ENCODE results near the gene YIF1A.

The YIF1A gene

GRCh38 chr11:66315921-66316811 lies 27.2 kb upstream of the YIF1A start:
- peaks cover 2% of the 10 kb centered on the region for H3K4me1 ChIP-seq
- no peaks in the 10 kb centered on the region for H3K79me2 ChIP-seq
- no peak for TF ChIP-seq CTCF (IDR thresholded peaks at IDR 0.05)
- H3K4me2 ChIP-seq (ENCODE audit: low read length), result no peak overlapping the region
- H3K27ac ChIP-seq, result no peak overlapping the region
- H3K27me3 ChIP-seq (ENCODE audit: control insufficient read depth, insufficient read depth, low read length), result no peaks in the 10 kb centered on the region
- H3K9ac ChIP-seq, result no peak overlapping the region
- no peak overlapping the region for H3K4me3 ChIP-seq (ENCODE audit: low read depth, low read length)
- no peak overlapping the region for H2AFZ ChIP-seq
- no peaks in the 10 kb centered on the region for H3K36me3 ChIP-seq (ENCODE audit: control insufficient read depth, insufficient read depth, low read length)
- H3K9me3 ChIP-seq (ENCODE audit: control insufficient read depth, low read length), result no peaks in the 10 kb centered on the region

GRCh38 chr11:66315498-66315885 lies 26.5 kb upstream of the YIF1A start:
- Histone ChIP-seq H3K9me3 (ENCODE audit: control insufficient read depth, low read length) (no peaks in the 10 kb centered on the region), H3K4me2 (ENCODE audit: low read length) (no peak overlapping the region), H3K27ac (no peak overlapping the region), H3K4me1 (peaks cover 2% of the 10 kb centered on the region), H3K36me3 (ENCODE audit: control insufficient read depth, insufficient read depth, low read length) (no peaks in the 10 kb centered on the region), H3K27me3 (ENCODE audit: control insufficient read depth, insufficient read depth, low read length) (no peaks in the 10 kb centered on the region), H2AFZ (no peak overlapping the region), H3K79me2 (no peaks in the 10 kb centered on the region), H3K9ac (no peak overlapping the region), H3K4me3 (ENCODE audit: low read depth, low read length) (no peak overlapping the region)
- no peak for TF ChIP-seq CTCF (IDR thresholded peaks at IDR 0.05)

- Histone ChIP-seq H3K27me3 (ENCODE audit: control insufficient read depth, insufficient read depth, low read length) (no peaks in the 10 kb centered on the region), H3K9ac (no peak overlapping the region), H3K4me2 (ENCODE audit: low read length) (no peak overlapping the region), H2AFZ (no peak overlapping the region), H3K4me1 (peaks cover 2% of the 10 kb centered on the region), H3K27ac (no peak overlapping the region), H3K9me3 (ENCODE audit: control insufficient read depth, low read length) (no peaks in the 10 kb centered on the region), H3K36me3 (ENCODE audit: control insufficient read depth, insufficient read depth, low read length) (no peaks in the 10 kb centered on the region), H3K4me3 (ENCODE audit: low read depth, low read length) (no peak overlapping the region), H3K79me2 (no peaks in the 10 kb centered on the region)
- no peak for TF ChIP-seq CTCF (IDR thresholded peaks at IDR 0.05)
Measured at GRCh38 chr11:66314561-66315497, 25.9 kb upstream of the YIF1A start.

- H3K27ac ChIP-seq, result no peak overlapping the region
- peaks cover 2% of the 10 kb centered on the region for H3K4me1 ChIP-seq
- H3K36me3 ChIP-seq (ENCODE audit: control insufficient read depth, insufficient read depth, low read length), result no peaks in the 10 kb centered on the region
- no peaks in the 10 kb centered on the region for H3K79me2 ChIP-seq
- no peak overlapping the region for H3K9ac ChIP-seq
- no peaks in the 10 kb centered on the region for H3K9me3 ChIP-seq (ENCODE audit: control insufficient read depth, low read length)
- no peak for TF ChIP-seq CTCF (IDR thresholded peaks at IDR 0.05)
- H2AFZ ChIP-seq, result no peak overlapping the region
- no peak overlapping the region for H3K4me2 ChIP-seq (ENCODE audit: low read length)
- no peak overlapping the region for H3K4me3 ChIP-seq (ENCODE audit: low read depth, low read length)
- H3K27me3 ChIP-seq (ENCODE audit: control insufficient read depth, insufficient read depth, low read length), result no peaks in the 10 kb centered on the region
Measured at GRCh38 chr11:66314186-66314501, 25.2 kb upstream of the YIF1A start.

Measured in parathyroid adenoma (tissue), 2 donors.